HepG2 (cell line): ENCODE results near the gene ESYT3. TPM values are rescaled to one million over a fixed set of nuclear protein-coding genes. Genes with fewer than 3 reads are reported as not detected.

Source experiments
- EED ChIP-seq: sonication (generic); formaldehyde crosslinking; IDR thresholded peaks from 2 replicates; pipeline ENCODE4 v1.5.0; 2020; ENCODE audit warnings: mild to moderate bottlenecking, missing genetic modification reagents
- GABPA ChIP-seq, 2 experiments: IDR thresholded peaks; 2 replicates each; pipeline ENCODE4 v1.6.1; 2011 to 2016; ENCODE audit warnings: low read depth in 2 of 2, low read length in 1 of 2, missing biosample characterization in 1 of 2, missing genetic modification characterization in 1 of 2
- HMG20B ChIP-seq: conservative IDR thresholded peaks from 2 replicates; pipeline ENCODE4 v1.6.1; 2016; ENCODE audit warnings: missing genetic modification reagents, missing compliant biosample characterization
- MAX ChIP-seq: IDR thresholded peaks from 2 replicates; pipeline ENCODE4 v1.6.1; 2012; ENCODE audit warnings: inconsistent platforms
- MEF2D ChIP-seq: sonication (generic); formaldehyde crosslinking; IDR thresholded peaks from 2 replicates; pipeline ENCODE4 v1.5.1; 2020; ENCODE audit warnings: mild to moderate bottlenecking, missing genetic modification reagents
- MTA1 ChIP-seq: sonication (generic); formaldehyde crosslinking; IDR thresholded peaks from 2 replicates; pipeline ENCODE4 v1.4.0; 2020; ENCODE audit warnings: missing genetic modification reagents, mild to moderate bottlenecking, borderline replicate concordance
- MXI1 ChIP-seq: IDR thresholded peaks from 3 replicates; pipeline ENCODE4 v1.6.1; 2012; ENCODE audit warnings: low read depth, low read length, inconsistent platforms, borderline replicate concordance
- NR2C2 ChIP-seq: sonication (generic); formaldehyde crosslinking; IDR thresholded peaks from 2 replicates; pipeline ENCODE4 v1.4.0; 2020; ENCODE audit warnings: missing genetic modification reagents, mild to moderate bottlenecking, moderate library complexity, borderline replicate concordance
- PATZ1 ChIP-seq: sonication (generic); formaldehyde crosslinking; IDR thresholded peaks from 2 replicates; pipeline ENCODE4 v1.4.0; 2020; ENCODE audit warnings: missing genetic modification reagents
- PRDM4 ChIP-seq: sonication (generic); formaldehyde crosslinking; IDR thresholded peaks from 2 replicates; pipeline ENCODE4 v1.9.0; 2021; ENCODE audit warnings: missing genetic modification reagents, borderline replicate concordance
- RAD51 ChIP-seq: fragments of 450-650 bp; IDR thresholded peaks from 2 replicates; pipeline ENCODE4 v1.6.1; 2016; ENCODE audit warnings: borderline replicate concordance
- REPIN1 ChIP-seq: sonication (generic); formaldehyde crosslinking; IDR thresholded peaks from 2 replicates; pipeline ENCODE4 v1.8.0; 2022; ENCODE audit warnings: missing genetic modification reagents, low read depth, mild to moderate bottlenecking, borderline replicate concordance
- SMAD1 ChIP-seq: sonication (generic); formaldehyde crosslinking; IDR thresholded peaks from 2 replicates; pipeline ENCODE4 v1.4.0; 2020; ENCODE audit warnings: missing genetic modification reagents, low read depth, mild to moderate bottlenecking, borderline replicate concordance
- ZBTB3 ChIP-seq: sonication (generic); formaldehyde crosslinking; IDR thresholded peaks from 2 replicates; pipeline ENCODE4 v1.4.0; 2020; ENCODE audit warnings: low read depth, mild to moderate bottlenecking, moderate library complexity, missing genetic modification reagents, borderline replicate concordance
- ZBTB46 ChIP-seq: sonication (generic); formaldehyde crosslinking; IDR thresholded peaks from 2 replicates; pipeline ENCODE4 v1.4.0; 2020; ENCODE audit warnings: mild to moderate bottlenecking, missing genetic modification reagents, borderline replicate concordance
- ZNF563 ChIP-seq: sonication (generic); formaldehyde crosslinking; IDR thresholded peaks from 2 replicates; pipeline ENCODE4 v1.8.0; 2022; ENCODE audit warnings: mild to moderate bottlenecking, moderate library complexity, missing genetic modification reagents
- ZNF589 ChIP-seq: sonication (generic); formaldehyde crosslinking; conservative IDR thresholded peaks from 2 replicates; pipeline ENCODE4 v1.8.0; 2022; ENCODE audit warnings: mild to moderate bottlenecking, moderate library complexity, missing genetic modification reagents
- ZNF766 ChIP-seq: sonication (generic); formaldehyde crosslinking; IDR thresholded peaks from 2 replicates; pipeline ENCODE4 v1.5.0; 2020; ENCODE audit warnings: missing genetic modification reagents, borderline replicate concordance
- ZNF792 ChIP-seq: IDR thresholded peaks from 2 replicates; pipeline ENCODE4 v1.6.1; 2016
- ZNF879 ChIP-seq: sonication (generic); formaldehyde crosslinking; IDR thresholded peaks from 2 replicates; pipeline ENCODE4 v1.8.1; 2023; ENCODE audit warnings: missing genetic modification reagents
- polyA plus RNA-seq, 8 experiments: library from polyadenylated mRNA; depleted of rRNA in 3 of 8; stranded (reverse) in 7 of 8; unstranded in 1 of 8; fragments of >200 nt; fragmentation: Illumina TruSeq in 4 of 8; extraction: Trizol in 4 of 8; gene quantifications; 2 replicates each; pipeline versions ENCODE4 v1.2.1 to v1.2.3, GENCODE V29; 2011 to 2016; ENCODE audit warnings: low read depth in 4 of 8, missing spikeins in 1 of 8, mixed read lengths in 1 of 8; ENCODE audit not compliant: insufficient read depth in 1 of 8
- total RNA-seq, 5 experiments: library from RNA; depleted of rRNA; stranded (reverse); fragments of >200 nt; fragmentation: Illumina TruSeq; extraction: Trizol; gene quantifications; 2 replicates each; pipeline ENCODE4 v1.2.3, GENCODE V29; 2016; ENCODE audit warnings: low read depth in 1 of 5
- TF ChIP-seq, protein P1 (sequence below): sonication (generic); formaldehyde crosslinking; IDR thresholded peaks from 2 replicates; pipeline ENCODE4 v1.8.0; 2022; ENCODE audit warnings: low read depth, missing genetic modification reagents
- TF ChIP-seq, protein P2 (sequence below): sonication (generic); formaldehyde crosslinking; conservative IDR thresholded peaks from 2 replicates; pipeline ENCODE4 v1.4.0; 2020; ENCODE audit warnings: missing genetic modification reagents

Gene ESYT3
- total and polyA plus RNA-seq, 2 of the 13 experiments (the other 11 are each of a cell fraction or from before 2014, with no cell fraction given), result 1.5 to 4.1 TPM

DNA sequence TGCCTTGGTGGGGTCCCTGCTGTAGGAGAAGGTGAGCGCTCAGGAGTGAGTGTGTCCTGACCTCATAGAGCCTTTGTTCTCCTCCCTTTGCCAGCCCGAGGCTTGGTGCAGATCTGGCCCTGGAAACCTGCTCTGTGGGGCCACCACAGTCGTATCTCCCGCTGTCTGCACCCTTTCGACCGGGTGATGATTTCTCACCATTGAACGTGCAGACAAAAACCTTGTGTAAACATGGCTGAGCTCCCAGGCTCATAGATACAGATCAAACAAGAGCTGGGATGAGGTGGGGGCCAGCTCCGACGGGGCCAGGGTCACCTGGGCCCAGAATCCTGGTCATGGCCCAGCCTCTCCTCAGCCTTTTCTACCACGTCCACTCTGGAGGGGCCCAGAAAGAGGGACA lies 34.6 kb upstream of the ESYT3 start (continued):
- no peak for TF ChIP-seq PRDM4 (CRISPR knock-in tag)
- TF ChIP-seq, protein P1, sequence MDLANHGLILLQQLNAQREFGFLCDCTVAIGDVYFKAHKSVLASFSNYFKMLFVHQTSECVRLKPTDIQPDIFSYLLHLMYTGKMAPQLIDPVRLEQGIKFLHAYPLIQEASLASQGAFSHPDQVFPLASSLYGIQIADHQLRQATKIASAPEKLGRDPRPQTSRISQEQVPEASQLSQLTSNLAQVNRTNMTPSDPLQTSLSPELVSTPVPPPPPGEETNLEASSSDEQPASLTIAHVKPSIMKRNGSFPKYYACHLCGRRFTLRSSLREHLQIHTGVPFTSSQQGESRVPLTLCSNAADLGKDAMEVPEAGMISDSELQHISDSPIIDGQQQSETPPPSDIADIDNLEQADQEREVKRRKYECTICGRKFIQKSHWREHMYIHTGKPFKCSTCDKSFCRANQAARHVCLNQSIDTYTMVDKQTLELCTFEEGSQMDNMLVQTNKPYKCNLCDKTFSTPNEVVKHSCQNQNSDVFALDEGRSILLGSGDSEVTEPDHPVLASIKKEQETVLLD (CRISPR knock-in tag), result no peak
- TF ChIP-seq MEF2D (CRISPR knock-in tag), result no peak
- no peak for TF ChIP-seq MXI1
- no peak for TF ChIP-seq RAD51
- TF ChIP-seq ZBTB3, result no peak
- TF ChIP-seq ZNF792 (CRISPR knock-in tag), result no peak
- peak; percentile 54; the same call in 1 of the 2 replicates for TF ChIP-seq HMG20B (CRISPR knock-in tag)
- no peak for TF ChIP-seq SMAD1
- TF ChIP-seq PATZ1 (CRISPR knock-in tag), result peak; percentile 89
- TF ChIP-seq REPIN1 (CRISPR knock-in tag), result no peak
- peak; percentile 13; the same call in 1 of the 2 replicates for TF ChIP-seq MAX
- no peak for TF ChIP-seq ZNF589
- no peak for TF ChIP-seq ZBTB46 (CRISPR knock-in tag)
- TF ChIP-seq ZNF563 (CRISPR knock-in tag), result no peak
- TF ChIP-seq, protein P2, sequence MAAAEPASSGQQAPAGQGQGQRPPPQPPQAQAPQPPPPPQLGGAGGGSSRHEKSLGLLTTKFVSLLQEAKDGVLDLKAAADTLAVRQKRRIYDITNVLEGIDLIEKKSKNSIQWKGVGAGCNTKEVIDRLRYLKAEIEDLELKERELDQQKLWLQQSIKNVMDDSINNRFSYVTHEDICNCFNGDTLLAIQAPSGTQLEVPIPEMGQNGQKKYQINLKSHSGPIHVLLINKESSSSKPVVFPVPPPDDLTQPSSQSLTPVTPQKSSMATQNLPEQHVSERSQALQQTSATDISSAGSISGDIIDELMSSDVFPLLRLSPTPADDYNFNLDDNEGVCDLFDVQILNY (CRISPR knock-in tag), result peak; percentile 69; the same call in 1 of the 2 replicates
- no peak for TF ChIP-seq ZNF879
- TF ChIP-seq NR2C2 (CRISPR knock-in tag), result no peak
- no peak for TF ChIP-seq ZNF766 (CRISPR knock-in tag)
- no peak for TF ChIP-seq EED (CRISPR knock-in tag)
- TF ChIP-seq MTA1 (CRISPR knock-in tag), result peak; percentile 60
- TF ChIP-seq GABPA (IDR thresholded peaks at IDR 0.05; ENCODE audit: low read depth, low read length), result no peak
- no peak for TF ChIP-seq GABPA (CRISPR knock-in tag; IDR thresholded peaks at IDR 0.05; ENCODE audit: low read depth)
